Measurements from ENCODE around the gene CNTNAP5.

Gene CNTNAP5

GRCh38 chr2:124426122-124426521 lies 401.0 kb downstream of the CNTNAP5 start:
- Mint-ChIP-seq H3K27me3 (no peaks in the 10 kb centered on the region), H3K36me3 (ENCODE audit: insufficient read depth) (no peaks in the 10 kb centered on the region), H3K4me3 (no peak overlapping the region), H3K9me3 (peaks cover 15 to 17% of the 10 kb centered on the region in 2 donors), H3K4me1 (ENCODE audit: low read depth in 2 of 2) (no peaks in the 10 kb centered on the region), H3K27ac (no peak overlapping the region)
- ATAC-seq (replicated peaks) (no peak), DNase-seq (no peak)

GRCh38 chr2:124426625-124427024 lies 401.5 kb downstream of the CNTNAP5 start:
- H3K9me3 Mint-ChIP-seq = peaks cover 10 to 15% of the 10 kb centered on the region in 2 donors
- DNase-seq (no peak), ATAC-seq (replicated peaks) (no peak)
- no peaks in the 10 kb centered on the region for H3K27me3 Mint-ChIP-seq
- no peaks in the 10 kb centered on the region for H3K4me1 Mint-ChIP-seq (ENCODE audit: low read depth in 2 of 2)
- H3K36me3 Mint-ChIP-seq (ENCODE audit: insufficient read depth) = no peaks in the 10 kb centered on the region
- H3K4me3 Mint-ChIP-seq = no peak overlapping the region
- H3K27ac Mint-ChIP-seq = no peak overlapping the region

- Mint-ChIP-seq H3K27ac (no peak overlapping the region), H3K9me3 (peaks cover 8 to 14% of the 10 kb centered on the region in 2 donors), H3K4me3 (no peak overlapping the region), H3K4me1 (ENCODE audit: low read depth in 2 of 2) (no peaks in the 10 kb centered on the region), H3K27me3 (no peaks in the 10 kb centered on the region), H3K36me3 (ENCODE audit: insufficient read depth) (no peaks in the 10 kb centered on the region)
- no peak for ATAC-seq (replicated peaks)
- no peak for DNase-seq
These were observed 412.7 kb downstream of the CNTNAP5 start for GRCh38 chr2:124437811-124438210.

GRCh38 chr2:124450481-124450880 lies 425.4 kb downstream of the CNTNAP5 start:
- H3K36me3 Mint-ChIP-seq (ENCODE audit: insufficient read depth) = no peaks in the 10 kb centered on the region
- no peaks in the 10 kb centered on the region for H3K27me3 Mint-ChIP-seq
- H3K27ac Mint-ChIP-seq = no peak overlapping the region
- DNase-seq = no peak
- H3K4me1 Mint-ChIP-seq (ENCODE audit: low read depth in 2 of 2) = no peaks in the 10 kb centered on the region
- no peak for ATAC-seq (replicated peaks)
- peaks cover 15 to 21% of the 10 kb centered on the region in 2 donors for H3K9me3 Mint-ChIP-seq
- no peak overlapping the region for H3K4me3 Mint-ChIP-seq

GRCh38 chr2:124476291-124476690 lies 451.2 kb downstream of the CNTNAP5 start:
- no peaks in the 10 kb centered on the region for H3K4me1 Mint-ChIP-seq (ENCODE audit: low read depth in 2 of 2)
- H3K27me3 Mint-ChIP-seq = no peaks in the 10 kb centered on the region
- no peak overlapping the region for H3K27ac Mint-ChIP-seq
- no peak overlapping the region for H3K4me3 Mint-ChIP-seq
- DNase-seq = no peak
- no peaks in the 10 kb centered on the region for H3K36me3 Mint-ChIP-seq (ENCODE audit: insufficient read depth)
- H3K9me3 Mint-ChIP-seq = peaks cover 0 to 1% of the 10 kb centered on the region in 2 donors
- no peak for ATAC-seq (replicated peaks)

- Mint-ChIP-seq H3K4me1 (ENCODE audit: low read depth in 2 of 2) (no peaks in the 10 kb centered on the region), H3K27me3 (no peaks in the 10 kb centered on the region), H3K36me3 (ENCODE audit: insufficient read depth) (no peaks in the 10 kb centered on the region), H3K4me3 (no peak overlapping the region), H3K27ac (no peak overlapping the region), H3K9me3 (peaks cover 3 to 5% of the 10 kb centered on the region in 2 donors)
- no peak for ATAC-seq (replicated peaks)
- no peak for DNase-seq
These were observed 453.7 kb downstream of the CNTNAP5 start for GRCh38 chr2:124478761-124479160.

GRCh38 chr2:124480958-124481357 lies 455.9 kb downstream of the CNTNAP5 start:
- no peak overlapping the region for H3K4me3 Mint-ChIP-seq
- H3K27ac Mint-ChIP-seq = no peak overlapping the region
- peaks cover 0 to 2% of the 10 kb centered on the region in 2 donors for H3K4me1 Mint-ChIP-seq (ENCODE audit: low read depth in 2 of 2)
- ATAC-seq (replicated peaks) (no peak), DNase-seq (no peak)
- no peaks in the 10 kb centered on the region for H3K27me3 Mint-ChIP-seq
- H3K36me3 Mint-ChIP-seq (ENCODE audit: insufficient read depth) = no peaks in the 10 kb centered on the region
- peaks cover 7 to 8% of the 10 kb centered on the region in 2 donors for H3K9me3 Mint-ChIP-seq

- H3K4me3 Mint-ChIP-seq = no peak overlapping the region
- H3K9me3 Mint-ChIP-seq = peaks cover 7 to 8% of the 10 kb centered on the region in 2 donors
- peaks cover 0 to 2% of the 10 kb centered on the region in 2 donors for H3K4me1 Mint-ChIP-seq (ENCODE audit: low read depth in 2 of 2)
- no peaks in the 10 kb centered on the region for H3K27me3 Mint-ChIP-seq
- no peaks in the 10 kb centered on the region for H3K36me3 Mint-ChIP-seq (ENCODE audit: insufficient read depth)
- DNase-seq (no peak), ATAC-seq (replicated peaks) (no peak)
- H3K27ac Mint-ChIP-seq = no peak overlapping the region
These were observed 457.0 kb downstream of the CNTNAP5 start for GRCh38 chr2:124482044-124482443.

- no peaks in the 10 kb centered on the region for H3K36me3 Mint-ChIP-seq (ENCODE audit: insufficient read depth)
- no peak overlapping the region for H3K4me3 Mint-ChIP-seq
- H3K27me3 Mint-ChIP-seq = no peaks in the 10 kb centered on the region
- H3K4me1 Mint-ChIP-seq (ENCODE audit: low read depth in 2 of 2) = peaks cover 0 to 2% of the 10 kb centered on the region in 2 donors
- ATAC-seq (replicated peaks) = no peak
- DNase-seq = no peak
- no peak overlapping the region for H3K27ac Mint-ChIP-seq
- peaks cover 7 to 8% of the 10 kb centered on the region in 2 donors for H3K9me3 Mint-ChIP-seq
These were observed 457.5 kb downstream of the CNTNAP5 start for GRCh38 chr2:124482551-124482950.

GRCh38 chr2:124485659-124486058 lies 460.6 kb downstream of the CNTNAP5 start:
- H3K9me3 Mint-ChIP-seq = peaks cover 7 to 8% of the 10 kb centered on the region in 2 donors
- H3K27ac Mint-ChIP-seq = no peak overlapping the region
- ATAC-seq (replicated peaks) (no peak), DNase-seq (no peak)
- H3K4me1 Mint-ChIP-seq (ENCODE audit: low read depth in 2 of 2) = peaks cover 0 to 2% of the 10 kb centered on the region in 2 donors
- H3K27me3 Mint-ChIP-seq = no peaks in the 10 kb centered on the region
- no peak overlapping the region for H3K4me3 Mint-ChIP-seq
- H3K36me3 Mint-ChIP-seq (ENCODE audit: insufficient read depth) = no peaks in the 10 kb centered on the region

GRCh38 chr2:124489686-124490085 lies 464.6 kb downstream of the CNTNAP5 start:
- Mint-ChIP-seq H3K4me1 (ENCODE audit: low read depth in 2 of 2) (no peaks in the 10 kb centered on the region), H3K27ac (no peak overlapping the region), H3K27me3 (no peaks in the 10 kb centered on the region), H3K4me3 (no peak overlapping the region), H3K9me3 (peaks cover 3 to 7% of the 10 kb centered on the region in 2 donors), H3K36me3 (ENCODE audit: insufficient read depth) (no peaks in the 10 kb centered on the region)
- DNase-seq = no peak
- no peak for ATAC-seq (replicated peaks)

GRCh38 chr2:124501575-124502152 lies 476.6 kb downstream of the CNTNAP5 start:
- H3K4me1 Mint-ChIP-seq (ENCODE audit: low read depth in 2 of 2) = no peaks in the 10 kb centered on the region
- no peak for DNase-seq
- no peak overlapping the region for H3K27ac Mint-ChIP-seq
- H3K27me3 Mint-ChIP-seq = no peaks in the 10 kb centered on the region
- no peak overlapping the region for H3K4me3 Mint-ChIP-seq
- no peaks in the 10 kb centered on the region for H3K36me3 Mint-ChIP-seq (ENCODE audit: insufficient read depth)
- peaks cover 3 to 16% of the 10 kb centered on the region in 2 donors for H3K9me3 Mint-ChIP-seq
- ATAC-seq (replicated peaks) = no peak

- no peaks in the 10 kb centered on the region for H3K27me3 Mint-ChIP-seq
- ATAC-seq (replicated peaks) = no peak
- no peak overlapping the region for H3K27ac Mint-ChIP-seq
These were observed 489.1 kb downstream of the CNTNAP5 start for GRCh38 chr2:124514236-124514635.

GRCh38 chr2:124520953-124521352 lies 495.9 kb downstream of the CNTNAP5 start:
- H3K9me3 Mint-ChIP-seq = peaks cover 17 to 26% of the 10 kb centered on the region in 2 donors

More at GRCh38 chr2:124514236-124514635, 489.1 kb downstream of the CNTNAP5 start:
- Mint-ChIP-seq H3K4me3 (no peak overlapping the region), H3K4me1 (ENCODE audit: low read depth in 2 of 2) (no peaks in the 10 kb centered on the region), H3K9me3 (peaks cover 13 to 17% of the 10 kb centered on the region in 2 donors), H3K36me3 (ENCODE audit: insufficient read depth) (peaks cover 2% of the 10 kb centered on the region)
- DNase-seq = no peak

More at GRCh38 chr2:124520953-124521352, 495.9 kb downstream of the CNTNAP5 start:
- Mint-ChIP-seq H3K4me3 (no peak overlapping the region), H3K27ac (no peak overlapping the region), H3K27me3 (no peaks in the 10 kb centered on the region), H3K36me3 (ENCODE audit: insufficient read depth) (peaks cover 2% of the 10 kb centered on the region), H3K4me1 (ENCODE audit: low read depth in 2 of 2) (no peaks in the 10 kb centered on the region)
- DNase-seq = no peak
- no peak for ATAC-seq (replicated peaks)
